G401 (cell line): ENCODE measurements around the gene FRZB. TPM values are rescaled to one million over a fixed set of nuclear protein-coding genes. Genes with fewer than 3 reads are reported as not detected.

Source experiments
- DNase-seq: peaks from one replicate; pipeline ENCODE4 v3.0.0-alpha.2; 2015; ENCODE audit warnings: low spot score
- in situ Hi-C: cut with HindIII; loops from 2 replicates; pipeline ENCODE4 v1.10.0; 2016; ENCODE audit warnings: low sequenced_read_pairs, mixed read lengths
- total RNA-seq: library from RNA; depleted of rRNA; stranded (reverse); fragments of >200 nt; shearing (Covaris generic); gene quantifications from 2 replicates; pipeline ENCODE4 v1.2.3, GENCODE V29; 2014

The FRZB gene
- total RNA-seq, 1 experiment from 2014 or later = 2.0 TPM

GRCh38 chr2:182854375-182855105 is 11.9 kb downstream of the FRZB start:
- DNase-seq = no peak
- in situ Hi-C loops = no loop called here

- DNase-seq = no peak
- in situ Hi-C loops = no loop called here
Measured at GRCh38 chr2:182852801-182853200, 13.6 kb downstream of the FRZB start.

GRCh38 chr2:182852090-182852489 is 14.3 kb downstream of the FRZB start:
- no peak for DNase-seq
- in situ Hi-C loops = no loop called here

GRCh38 chr2:182845794-182846417 is 20.5 kb downstream of the FRZB start:
- in situ Hi-C loops = no loop called here
- no peak for DNase-seq

- DNase-seq = peak; percentile 62
Measured at GRCh38 chr2:182836451-182836850, 30.0 kb downstream of the FRZB start.

GRCh38 chr2:182834293-182834692 is 32.1 kb downstream of the FRZB start:
- in situ Hi-C loops = no loop called here
- DNase-seq = no peak

More at GRCh38 chr2:182836451-182836850, 30.0 kb downstream of the FRZB start:
- in situ Hi-C loops = no loop called here

- in situ Hi-C loops = no loop called here
- DNase-seq = no peak
Measured at GRCh38 chr2:182833084-182833854, 33.2 kb downstream of the FRZB start.

- no peak for DNase-seq
- in situ Hi-C loops = no loop called here
Measured at GRCh38 chr2:182831921-182832320, 34.5 kb downstream of the FRZB start.

- no peak for DNase-seq
- in situ Hi-C loops = no loop called here
Measured at GRCh38 chr2:182831101-182831500, 35.3 kb downstream of the FRZB start.

- in situ Hi-C loops = no loop called here
- DNase-seq = no peak
Measured at GRCh38 chr2:182827182-182827879, 39.1 kb downstream of the FRZB start.

GRCh38 chr2:182826496-182826895 is 39.9 kb downstream of the FRZB start:
- in situ Hi-C loops = no loop called here
- no peak for DNase-seq

- DNase-seq = no peak
- in situ Hi-C loops = no loop called here
Measured at GRCh38 chr2:182826064-182826463, 40.4 kb downstream of the FRZB start.

GRCh38 chr2:182824767-182825158 is 41.7 kb downstream of the FRZB start:
- in situ Hi-C loops = no loop called here
- DNase-seq = peak; percentile 57

GRCh38 chr2:182824056-182824766 is 42.2 kb downstream of the FRZB start:
- in situ Hi-C loops = no loop called here
- DNase-seq = peak; percentile 72

- in situ Hi-C loops = no loop called here
- DNase-seq = no peak
Measured at GRCh38 chr2:182822733-182823132, 43.7 kb downstream of the FRZB start.

GRCh38 chr2:182821182-182821581 is 45.3 kb downstream of the FRZB start:
- in situ Hi-C loops = no loop called here
- no peak for DNase-seq

GRCh38 chr2:182819412-182819811 is 47.0 kb downstream of the FRZB start:
- in situ Hi-C loops = no loop called here

GRCh38 chr2:182818925-182819324 is 47.5 kb downstream of the FRZB start:
- in situ Hi-C loops = no loop called here
- no peak for DNase-seq

More at GRCh38 chr2:182819412-182819811, 47.0 kb downstream of the FRZB start:
- no peak for DNase-seq

- in situ Hi-C loops = no loop called here
- DNase-seq = no peak
Measured at GRCh38 chr2:182818501-182818900, 47.9 kb downstream of the FRZB start.
